ENCODE results near the gene GPC6.
A peak's percentile ranks its signal among the peaks of the same experiment; 100 is the strongest.

- TF ChIP-seq SETDB1 (IDR thresholded peaks at IDR 0.05; ENCODE audit: insufficient read length, low read length) = peak; percentile 17
- no peak for TF ChIP-seq ZFP69B (tag by site-specific recombination; IDR thresholded peaks at IDR 0.05)
- no peak for TF ChIP-seq ZNF416 (tag by site-specific recombination; IDR thresholded peaks at IDR 0.05)
- TF ChIP-seq ZBTB7A (tag by site-specific recombination; IDR thresholded peaks at IDR 0.05; ENCODE audit: low read depth) = no peak
- no peak for TF ChIP-seq REST (tag by site-specific recombination; IDR thresholded peaks at IDR 0.05)
- no peak for TF ChIP-seq RBAK (tag by site-specific recombination; IDR thresholded peaks at IDR 0.05)
- TF ChIP-seq ZNF174 (tag by site-specific recombination; IDR thresholded peaks at IDR 0.05) = no peak
- TF ChIP-seq ZNF610 (tag by site-specific recombination; IDR thresholded peaks at IDR 0.05; ENCODE audit: borderline replicate concordance) = no peak
- TF ChIP-seq, protein P1, sequence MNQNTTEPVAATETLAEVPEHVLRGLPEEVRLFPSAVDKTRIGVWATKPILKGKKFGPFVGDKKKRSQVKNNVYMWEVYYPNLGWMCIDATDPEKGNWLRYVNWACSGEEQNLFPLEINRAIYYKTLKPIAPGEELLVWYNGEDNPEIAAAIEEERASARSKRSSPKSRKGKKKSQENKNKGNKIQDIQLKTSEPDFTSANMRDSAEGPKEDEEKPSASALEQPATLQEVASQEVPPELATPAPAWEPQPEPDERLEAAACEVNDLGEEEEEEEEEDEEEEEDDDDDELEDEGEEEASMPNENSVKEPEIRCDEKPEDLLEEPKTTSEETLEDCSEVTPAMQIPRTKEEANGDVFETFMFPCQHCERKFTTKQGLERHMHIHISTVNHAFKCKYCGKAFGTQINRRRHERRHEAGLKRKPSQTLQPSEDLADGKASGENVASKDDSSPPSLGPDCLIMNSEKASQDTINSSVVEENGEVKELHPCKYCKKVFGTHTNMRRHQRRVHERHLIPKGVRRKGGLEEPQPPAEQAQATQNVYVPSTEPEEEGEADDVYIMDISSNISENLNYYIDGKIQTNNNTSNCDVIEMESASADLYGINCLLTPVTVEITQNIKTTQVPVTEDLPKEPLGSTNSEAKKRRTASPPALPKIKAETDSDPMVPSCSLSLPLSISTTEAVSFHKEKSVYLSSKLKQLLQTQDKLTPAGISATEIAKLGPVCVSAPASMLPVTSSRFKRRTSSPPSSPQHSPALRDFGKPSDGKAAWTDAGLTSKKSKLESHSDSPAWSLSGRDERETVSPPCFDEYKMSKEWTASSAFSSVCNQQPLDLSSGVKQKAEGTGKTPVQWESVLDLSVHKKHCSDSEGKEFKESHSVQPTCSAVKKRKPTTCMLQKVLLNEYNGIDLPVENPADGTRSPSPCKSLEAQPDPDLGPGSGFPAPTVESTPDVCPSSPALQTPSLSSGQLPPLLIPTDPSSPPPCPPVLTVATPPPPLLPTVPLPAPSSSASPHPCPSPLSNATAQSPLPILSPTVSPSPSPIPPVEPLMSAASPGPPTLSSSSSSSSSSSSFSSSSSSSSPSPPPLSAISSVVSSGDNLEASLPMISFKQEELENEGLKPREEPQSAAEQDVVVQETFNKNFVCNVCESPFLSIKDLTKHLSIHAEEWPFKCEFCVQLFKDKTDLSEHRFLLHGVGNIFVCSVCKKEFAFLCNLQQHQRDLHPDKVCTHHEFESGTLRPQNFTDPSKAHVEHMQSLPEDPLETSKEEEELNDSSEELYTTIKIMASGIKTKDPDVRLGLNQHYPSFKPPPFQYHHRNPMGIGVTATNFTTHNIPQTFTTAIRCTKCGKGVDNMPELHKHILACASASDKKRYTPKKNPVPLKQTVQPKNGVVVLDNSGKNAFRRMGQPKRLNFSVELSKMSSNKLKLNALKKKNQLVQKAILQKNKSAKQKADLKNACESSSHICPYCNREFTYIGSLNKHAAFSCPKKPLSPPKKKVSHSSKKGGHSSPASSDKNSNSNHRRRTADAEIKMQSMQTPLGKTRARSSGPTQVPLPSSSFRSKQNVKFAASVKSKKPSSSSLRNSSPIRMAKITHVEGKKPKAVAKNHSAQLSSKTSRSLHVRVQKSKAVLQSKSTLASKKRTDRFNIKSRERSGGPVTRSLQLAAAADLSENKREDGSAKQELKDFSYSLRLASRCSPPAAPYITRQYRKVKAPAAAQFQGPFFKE (tag by site-specific recombination; IDR thresholded peaks at IDR 0.05; ENCODE audit: borderline replicate concordance) = no peak
- TF ChIP-seq ZBTB11 (tag by site-specific recombination; conservative IDR thresholded peaks at IDR 0.05; ENCODE audit: low read depth) = no peak
- no peak for TF ChIP-seq ZNF10 (tag by site-specific recombination; IDR thresholded peaks at IDR 0.05)
- TF ChIP-seq ZBTB21 (tag by site-specific recombination; IDR thresholded peaks at IDR 0.05) = no peak
Measured at GRCh38 chr13:94322925-94323763, 1096.5 kb downstream of the GPC6 start.
